CD1c-positive myeloid dendritic cell (primary cell): Measurements from ENCODE around the gene AUP1.
"Not testable (repeated sequence)": the region's sequence is repeated elsewhere in the genome, so short reads cannot be mapped to it uniquely, and the experiment has no call there.

ENCODE experiments used
- DNase-seq: peaks from one replicate; pipeline ENCODE4 v3.0.0-alpha.2; 2016; ENCODE audit errors: extremely low spot score

Gene AUP1

GRCh38 chr2:74498500-74499266 is 30.8 kb downstream of the AUP1 start:
- peak; percentile 35 for DNase-seq

- no peak for DNase-seq
Observed at GRCh38 chr2:74497777-74498499, 31.6 kb downstream of the AUP1 start.

GRCh38 chr2:74496997-74497776 is 32.3 kb downstream of the AUP1 start:
- no peak for DNase-seq

GRCh38 chr2:74495440-74495839 is 34.1 kb downstream of the AUP1 start:
- DNase-seq: no peak

GRCh38 chr2:74493546-74493945 is 36.0 kb downstream of the AUP1 start:
- no peak for DNase-seq

- DNase-seq: no peak
Observed at GRCh38 chr2:74491648-74492544, 37.6 kb downstream of the AUP1 start.

- no peak for DNase-seq
Observed at GRCh38 chr2:74489906-74490305, 39.6 kb downstream of the AUP1 start.

- no peak for DNase-seq
Observed at GRCh38 chr2:74488643-74489481, 40.6 kb downstream of the AUP1 start.

- no peak for DNase-seq
Observed at GRCh38 chr2:74486141-74486540, 43.4 kb downstream of the AUP1 start.

- not testable (repeated sequence) for DNase-seq
Observed at GRCh38 chr2:74483675-74484164, 45.8 kb downstream of the AUP1 start.

- DNase-seq: peak; percentile 97
Observed at GRCh38 chr2:74482801-74483674, 46.5 kb downstream of the AUP1 start, which contains the start of the genes CCDC142 and TTC31. Gene CCDC142 (minus strand): TSS chr2:74482998. CDS start chr2:74482837, 161 bp downstream. Gene TTC31 (plus strand): TSS chr2:74483081. CDS start chr2:74483096, 15 bp downstream.

GRCh38 chr2:74481961-74482800 is 47.3 kb downstream of the AUP1 start:
- DNase-seq: peak; percentile 66

GRCh38 chr2:74481431-74481830 is 48.1 kb downstream of the AUP1 start:
- DNase-seq: peak; percentile 72
